ENCODE data around the gene DBI. TPM values are rescaled to one million over a fixed set of nuclear protein-coding genes. Genes with fewer than 3 reads are reported as not detected.

DBI gene
- total and polyA plus RNA-seq, 4 donors: 129 to 633 (median 344) TPM

DNA sequence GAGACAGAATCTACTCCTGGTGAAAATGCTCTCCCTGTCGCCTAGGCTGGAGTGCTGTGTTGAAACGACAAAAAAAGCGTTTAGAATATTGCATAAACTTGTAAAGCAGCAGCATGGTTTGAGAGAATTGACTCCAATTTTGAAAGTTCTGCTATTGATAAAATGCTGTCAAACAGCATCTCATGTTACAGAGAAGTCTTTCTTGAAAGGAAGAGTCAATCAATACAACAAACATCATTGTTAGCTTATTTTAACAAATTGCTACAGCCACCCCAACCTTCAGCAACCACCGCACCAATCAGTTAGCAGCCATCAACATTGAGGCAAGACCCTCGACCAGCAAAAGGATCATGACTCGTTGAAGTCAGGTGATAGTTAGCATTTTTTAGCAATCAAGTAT, 7.0 kb upstream of the DBI start:
- 69 to 86% methylated on average over 6 of the region's 6 CpGs for WGBS, 2 donors
- no peak for ATAC-seq (ENCODE audit: insufficient read depth, low FRiP score)
- TF ChIP-seq, protein P1, sequence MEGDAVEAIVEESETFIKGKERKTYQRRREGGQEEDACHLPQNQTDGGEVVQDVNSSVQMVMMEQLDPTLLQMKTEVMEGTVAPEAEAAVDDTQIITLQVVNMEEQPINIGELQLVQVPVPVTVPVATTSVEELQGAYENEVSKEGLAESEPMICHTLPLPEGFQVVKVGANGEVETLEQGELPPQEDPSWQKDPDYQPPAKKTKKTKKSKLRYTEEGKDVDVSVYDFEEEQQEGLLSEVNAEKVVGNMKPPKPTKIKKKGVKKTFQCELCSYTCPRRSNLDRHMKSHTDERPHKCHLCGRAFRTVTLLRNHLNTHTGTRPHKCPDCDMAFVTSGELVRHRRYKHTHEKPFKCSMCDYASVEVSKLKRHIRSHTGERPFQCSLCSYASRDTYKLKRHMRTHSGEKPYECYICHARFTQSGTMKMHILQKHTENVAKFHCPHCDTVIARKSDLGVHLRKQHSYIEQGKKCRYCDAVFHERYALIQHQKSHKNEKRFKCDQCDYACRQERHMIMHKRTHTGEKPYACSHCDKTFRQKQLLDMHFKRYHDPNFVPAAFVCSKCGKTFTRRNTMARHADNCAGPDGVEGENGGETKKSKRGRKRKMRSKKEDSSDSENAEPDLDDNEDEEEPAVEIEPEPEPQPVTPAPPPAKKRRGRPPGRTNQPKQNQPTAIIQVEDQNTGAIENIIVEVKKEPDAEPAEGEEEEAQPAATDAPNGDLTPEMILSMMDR (IDR thresholded peaks at IDR 0.05; ENCODE audit: control extremely low read depth, extremely low read depth): no peak

DNA sequence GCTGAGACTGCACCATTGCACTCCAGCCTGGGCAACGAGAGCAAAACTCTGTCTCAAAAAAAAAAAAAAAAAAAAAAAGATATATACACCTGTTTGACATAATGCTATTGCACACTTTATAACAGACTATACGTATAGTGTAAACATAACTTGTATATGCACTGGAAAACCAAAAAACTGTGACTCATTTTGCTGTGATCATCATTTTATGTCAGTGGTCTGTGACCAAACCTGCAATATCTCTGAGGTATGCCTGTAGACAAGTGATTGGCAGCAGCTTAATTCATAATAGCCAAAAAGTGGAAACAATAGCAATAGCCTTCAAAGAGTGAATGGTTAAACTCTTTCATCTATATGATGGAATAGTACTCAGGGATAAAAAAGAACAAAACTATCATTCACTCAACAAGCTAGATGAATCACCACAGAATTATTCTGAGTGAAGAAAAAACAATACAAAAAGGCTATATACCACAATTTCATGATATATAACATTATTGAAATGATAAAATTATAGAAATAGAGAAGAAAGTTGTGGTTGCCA, 6.3 kb upstream of the DBI start:
- ATAC-seq (ENCODE audit: insufficient read depth, low FRiP score) (no peak), DNase-seq (no peak)
- Histone ChIP-seq H3K27me3 (ENCODE audit: control insufficient read depth in 3 of 3, insufficient read depth in 3 of 3, low read length in 2 of 3) (no peaks in the 10 kb centered on the region), H3K9me3 (ENCODE audit: control insufficient read depth in 4 of 4, insufficient read depth in 3 of 4, low read length in 3 of 4) (no peaks in the 10 kb centered on the region), H3K9ac (ENCODE audit: insufficient read depth in 1 of 2, low read length in 2 of 2) (no peak overlapping the region), H3K27ac (ENCODE audit: low read depth in 1 of 2, low read length in 1 of 2) (no peak overlapping the region), H3K4me1 (ENCODE audit: control insufficient read depth in 5 of 5, insufficient read depth in 5 of 5, low read length in 5 of 5) (peaks cover 1 to 14% (median 4%) of the 10 kb centered on the region in 5 donors), H3K36me3 (ENCODE audit: control insufficient read depth in 4 of 4, insufficient read depth in 4 of 4, low read length in 4 of 4) (no peaks in the 10 kb centered on the region), H3K4me3 (no peak overlapping the region)
- TF ChIP-seq, protein P1 (IDR thresholded peaks at IDR 0.05; ENCODE audit: control extremely low read depth, extremely low read depth): no peak
- 89 to 95% methylated on average over 2 of the region's 2 CpGs for WGBS, 2 donors

More for the DNA sequence above, 7.0 kb upstream of the DBI start:
- no peak for DNase-seq
- Histone ChIP-seq H3K4me1 (ENCODE audit: control insufficient read depth in 5 of 5, insufficient read depth in 5 of 5, low read length in 5 of 5) (peaks cover 0 to 16% (median 0%) of the 10 kb centered on the region in 5 donors), H3K27me3 (ENCODE audit: control insufficient read depth in 3 of 3, insufficient read depth in 3 of 3, low read length in 2 of 3) (no peaks in the 10 kb centered on the region), H3K27ac (ENCODE audit: low read depth in 1 of 2, low read length in 1 of 2) (no peak overlapping the region), H3K4me3 (no peak overlapping the region), H3K9me3 (ENCODE audit: control insufficient read depth in 4 of 4, insufficient read depth in 3 of 4, low read length in 3 of 4) (no peaks in the 10 kb centered on the region), H3K9ac (ENCODE audit: insufficient read depth in 1 of 2, low read length in 2 of 2) (no peak overlapping the region), H3K36me3 (ENCODE audit: control insufficient read depth in 4 of 4, insufficient read depth in 4 of 4, low read length in 4 of 4) (no peaks in the 10 kb centered on the region)

DNA sequence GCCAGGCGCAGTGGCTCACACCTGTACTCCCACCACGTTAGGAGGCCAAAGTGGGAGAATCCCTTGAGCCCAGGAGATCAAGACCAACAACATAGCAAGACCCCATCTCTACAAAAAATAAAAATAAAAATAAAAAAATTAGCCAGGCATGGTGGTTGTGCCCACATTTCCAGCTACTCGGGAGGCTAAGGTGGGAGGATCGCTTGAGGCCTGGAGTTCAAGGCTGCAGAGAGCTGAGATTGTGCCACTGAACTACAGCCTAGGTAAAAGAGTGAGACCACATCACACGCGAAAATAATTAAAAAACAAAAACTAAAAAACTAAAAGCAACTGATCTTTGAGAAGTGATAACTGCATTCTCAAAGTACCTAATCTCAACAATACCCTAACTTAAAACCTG, 2.0 kb upstream of the DBI start:
- Histone ChIP-seq H3K27me3 (ENCODE audit: control insufficient read depth in 3 of 3, insufficient read depth in 3 of 3, low read length in 2 of 3) (no peaks in the 10 kb centered on the region), H3K36me3 (ENCODE audit: control insufficient read depth in 4 of 4, insufficient read depth in 4 of 4, low read length in 4 of 4) (peaks cover under 1 to 7% (median 4%) of the 10 kb centered on the region in 4 donors), H3K4me3 (no peak overlapping the region), H3K9ac (ENCODE audit: insufficient read depth in 1 of 2, low read length in 2 of 2) (no peak overlapping the region), H3K27ac (ENCODE audit: low read depth in 1 of 2, low read length in 1 of 2) (no peak overlapping the region), H3K9me3 (ENCODE audit: control insufficient read depth in 4 of 4, insufficient read depth in 3 of 4, low read length in 3 of 4) (no peaks in the 10 kb centered on the region), H3K4me1 (ENCODE audit: control insufficient read depth in 5 of 5, insufficient read depth in 5 of 5, low read length in 5 of 5) (peaks cover 5 to 19% (median 10%) of the 10 kb centered on the region in 5 donors)
- no peak for DNase-seq
- TF ChIP-seq, protein P1 (IDR thresholded peaks at IDR 0.05; ENCODE audit: control extremely low read depth, extremely low read depth): no peak
- ATAC-seq (ENCODE audit: insufficient read depth, low FRiP score): no peak
- 95 to 98% methylated on average over 6 of the region's 6 CpGs for WGBS, 2 donors

DNA sequence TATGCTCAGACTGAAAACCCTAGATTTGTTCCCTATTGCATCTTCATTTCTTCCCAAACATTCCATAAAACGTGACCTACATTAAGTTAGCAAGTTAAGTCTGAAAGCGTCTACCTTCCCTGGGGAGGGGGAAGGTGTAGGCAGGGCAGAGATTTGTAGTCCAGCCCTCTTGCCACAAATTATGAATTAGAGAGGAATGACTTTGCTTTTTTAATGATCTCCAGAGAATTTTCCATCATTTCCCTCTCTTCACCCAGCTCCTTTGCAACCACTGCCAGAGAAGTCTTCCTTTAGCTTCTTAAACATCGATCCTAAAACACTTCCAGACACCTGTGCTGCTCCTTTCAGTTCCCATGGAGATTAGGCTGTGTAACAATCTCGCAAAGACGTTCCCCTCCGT, 1.3 kb upstream of the DBI start:
- no peak for ATAC-seq (ENCODE audit: insufficient read depth, low FRiP score)
- no peak overlapping the region for H3K4me3 ChIP-seq
- no peaks in the 10 kb centered on the region for H3K9me3 ChIP-seq (ENCODE audit: control insufficient read depth in 4 of 4, insufficient read depth in 3 of 4, low read length in 3 of 4)
- no peak overlapping the region for H3K27ac ChIP-seq (ENCODE audit: low read depth in 1 of 2, low read length in 1 of 2)
- peaks cover 5 to 19% (median 10%) of the 10 kb centered on the region in 5 donors for H3K4me1 ChIP-seq (ENCODE audit: control insufficient read depth in 5 of 5, insufficient read depth in 5 of 5, low read length in 5 of 5)
- 54 to 62% methylated on average over 6 of the region's 6 CpGs for WGBS, 2 donors
- TF ChIP-seq, protein P1 (IDR thresholded peaks at IDR 0.05; ENCODE audit: control extremely low read depth, extremely low read depth): no peak
- no peak for DNase-seq
- H3K36me3 ChIP-seq (ENCODE audit: control insufficient read depth in 4 of 4, insufficient read depth in 4 of 4, low read length in 4 of 4): peaks cover 2 to 10% (median 6%) of the 10 kb centered on the region in 4 donors
- H3K27me3 ChIP-seq (ENCODE audit: control insufficient read depth in 3 of 3, insufficient read depth in 3 of 3, low read length in 2 of 3): no peaks in the 10 kb centered on the region
- H3K9ac ChIP-seq (ENCODE audit: insufficient read depth in 1 of 2, low read length in 2 of 2): no peak overlapping the region
